HG03095 (cell line): ENCODE results near the gene CSNK1G2.

Source experiments
- ATAC-seq: cut with Tn5 transposase; IDR thresholded peaks from one replicate; pipeline ENCODE4 v1.9.1; 2021; ENCODE audit warnings: moderate library complexity; ENCODE audit not compliant: unreplicated experiment

The CSNK1G2 gene

GRCh38 chr19:1917926-1918325 is 23.0 kb upstream of the CSNK1G2 start:
- no peak for ATAC-seq

- no peak for ATAC-seq
These were observed 22.0 kb upstream of the CSNK1G2 start for GRCh38 chr19:1918975-1919374.

GRCh38 chr19:1920644-1921043 is 20.3 kb upstream of the CSNK1G2 start:
- no peak for ATAC-seq

- ATAC-seq = no peak
These were observed 19.6 kb upstream of the CSNK1G2 start for GRCh38 chr19:1921326-1921725.

GRCh38 chr19:1921825-1922224 is 19.1 kb upstream of the CSNK1G2 start:
- ATAC-seq = no peak

GRCh38 chr19:1922803-1923202 is 18.2 kb upstream of the CSNK1G2 start:
- no peak for ATAC-seq

GRCh38 chr19:1923319-1923718 is 17.7 kb upstream of the CSNK1G2 start:
- no peak for ATAC-seq

GRCh38 chr19:1924320-1924961 is 16.5 kb upstream of the CSNK1G2 start:
- ATAC-seq = no peak

GRCh38 chr19:1925544-1925943 is 15.4 kb upstream of the CSNK1G2 start:
- no peak for ATAC-seq

- ATAC-seq = no peak
These were observed 11.8 kb upstream of the CSNK1G2 start for GRCh38 chr19:1929021-1929742.

- no peak for ATAC-seq
These were observed 9.5 kb upstream of the CSNK1G2 start for GRCh38 chr19:1931445-1931844.

GRCh38 chr19:1932395-1932794 is 8.6 kb upstream of the CSNK1G2 start:
- ATAC-seq = no peak

GRCh38 chr19:1933244-1933643 is 7.7 kb upstream of the CSNK1G2 start:
- ATAC-seq = no peak

- no peak for ATAC-seq
These were observed 7.0 kb upstream of the CSNK1G2 start for GRCh38 chr19:1933942-1934341.

- ATAC-seq = no peak
These were observed 5.3 kb upstream of the CSNK1G2 start for GRCh38 chr19:1935484-1936208.

GRCh38 chr19:1936430-1936829 is 4.5 kb upstream of the CSNK1G2 start:
- ATAC-seq = no peak

GRCh38 chr19:1936916-1937610 is 3.9 kb upstream of the CSNK1G2 start:
- ATAC-seq = no peak

GRCh38 chr19:1938071-1938470 is 2.9 kb upstream of the CSNK1G2 start:
- no peak for ATAC-seq

- ATAC-seq = no peak
These were observed 1.3 kb downstream of the CSNK1G2 start for GRCh38 chr19:1942078-1942933.

- no peak for ATAC-seq
These were observed 2.1 kb downstream of the CSNK1G2 start for GRCh38 chr19:1942934-1943555.
